Calu3 (cell line): ENCODE measurements around the gene ATG7. TPM values are rescaled to one million over a fixed set of nuclear protein-coding genes. Genes with fewer than 3 reads are reported as not detected.
"Not testable (repeated sequence)": the region's sequence is repeated elsewhere in the genome, so short reads cannot be mapped to it uniquely, and the experiment has no call there.

Source experiments
- BruUV-seq: library from RNA; stranded (reverse); fragments of 400-500 nt; replicated peaks from 2 replicates; lab custom pipeline; 2021; lab: Mats Ljungman, UMichigan
- CTCF ChIA-PET: fragments of 300-600 bp; sonication (Branson Sonifier 250); formaldehyde crosslinking; loops from one replicate; lab custom pipeline; 2022; ENCODE audit warnings: antibody characterized with exemption; lab: Charles Lee
- DNase-seq: peaks from one replicate; pipeline ENCODE4 v3.0.0; 2022
- H3K27ac Mint-ChIP-seq: one replicate; pipeline ENCODE4 v1.8.0; 2022; ENCODE audit warnings: mixed read lengths; ENCODE audit not compliant: unreplicated experiment
- H3K27me3 Mint-ChIP-seq: one replicate; pipeline ENCODE4 v1.8.0; 2022; ENCODE audit warnings: mixed read lengths; ENCODE audit not compliant: unreplicated experiment
- H3K36me3 Mint-ChIP-seq: one replicate; pipeline ENCODE4 v1.8.0; 2022; ENCODE audit warnings: mild to moderate bottlenecking, moderate library complexity, mixed read lengths; ENCODE audit not compliant: insufficient read depth, unreplicated experiment
- H3K4me1 Mint-ChIP-seq: one replicate; pipeline ENCODE4 v1.8.0; 2022; ENCODE audit warnings: mild to moderate bottlenecking, low read depth, mixed read lengths; ENCODE audit not compliant: unreplicated experiment
- H3K4me3 Mint-ChIP-seq: one replicate; pipeline ENCODE4 v1.8.0; 2022; ENCODE audit warnings: mild to moderate bottlenecking, low read depth, moderate library complexity, mixed read lengths; ENCODE audit not compliant: unreplicated experiment
- H3K9me3 Mint-ChIP-seq: one replicate; pipeline ENCODE4 v1.8.0; 2022; ENCODE audit warnings: low read depth, mixed read lengths; ENCODE audit not compliant: unreplicated experiment
- CTCF ChIP-seq: fragments of 200-600 bp; IDR thresholded peaks from one replicate; pipeline ENCODE4 v1.8.0; 2022; ENCODE audit warnings: antibody characterized with exemption; ENCODE audit not compliant: unreplicated experiment
- intact Hi-C: fragments of 100-400 bp; cut with micrococcal nuclease; formaldehyde crosslinking; loops from one replicate; pipeline ENCODE4 v1.10.0; 2022; ENCODE audit not compliant: unreplicated experiment
- total RNA-seq: library from RNA; stranded (reverse); gene quantifications from 2 replicates; pipeline ENCODE4 v1.2.3, GENCODE V29; 2022

ATG7 gene
- total RNA-seq, 1 experiment from 2014 or later = 37.3 TPM

GRCh38 chr3:11461226-11461625, 189.0 kb downstream of the ATG7 start:
- H3K36me3 Mint-ChIP-seq = no peaks in the 10 kb centered on the region
- H3K27me3 Mint-ChIP-seq = no peaks in the 10 kb centered on the region
- TF ChIP-seq CTCF = no peak
- H3K9me3 Mint-ChIP-seq = no peaks in the 10 kb centered on the region
- intact Hi-C loops = no loop called here
- H3K4me3 Mint-ChIP-seq = no peak overlapping the region
- DNase-seq = no peak
- CTCF ChIA-PET = no interaction called here
- no peaks in the 10 kb centered on the region for H3K4me1 Mint-ChIP-seq
- no TSS peak for BruUV-seq
- H3K27ac Mint-ChIP-seq = no peak overlapping the region

GRCh38 chr3:11462673-11463072, 190.5 kb downstream of the ATG7 start:
- H3K27ac Mint-ChIP-seq, H3K36me3 Mint-ChIP-seq, intact Hi-C loops, H3K4me1 Mint-ChIP-seq, CTCF ChIA-PET, H3K9me3 Mint-ChIP-seq, DNase-seq, BruUV-seq, H3K27me3 Mint-ChIP-seq, H3K4me3 Mint-ChIP-seq: not testable (repeated sequence)

- no peak overlapping the region for H3K27ac Mint-ChIP-seq
These were observed 191.4 kb downstream of the ATG7 start for GRCh38 chr3:11463591-11463990.

GRCh38 chr3:11464356-11464755, 192.2 kb downstream of the ATG7 start:
- no peak overlapping the region for H3K27ac Mint-ChIP-seq
- TF ChIP-seq CTCF = no peak
- no peaks in the 10 kb centered on the region for H3K4me1 Mint-ChIP-seq
- CTCF ChIA-PET = interaction anchor here (0.6 to 0.7 kb wide), 2 partner anchors 259 to 1885 kb away, joined by 3 read pairs; no protein-coding TSS in a partner anchor
- BruUV-seq = no TSS peak
- H3K27me3 Mint-ChIP-seq = no peaks in the 10 kb centered on the region
- H3K4me3 Mint-ChIP-seq = no peak overlapping the region
- DNase-seq = no peak
- intact Hi-C loops = no loop called here
- H3K36me3 Mint-ChIP-seq = no peaks in the 10 kb centered on the region
- H3K9me3 Mint-ChIP-seq = no peaks in the 10 kb centered on the region

More at GRCh38 chr3:11463591-11463990, 191.4 kb downstream of the ATG7 start:
- H3K9me3 Mint-ChIP-seq = no peaks in the 10 kb centered on the region
- BruUV-seq = no TSS peak
- TF ChIP-seq CTCF = no peak
- no peaks in the 10 kb centered on the region for H3K27me3 Mint-ChIP-seq
- no peak overlapping the region for H3K4me3 Mint-ChIP-seq
- CTCF ChIA-PET = no interaction called here
- no peak for DNase-seq
- no peaks in the 10 kb centered on the region for H3K36me3 Mint-ChIP-seq
- intact Hi-C loops = no loop called here
- no peaks in the 10 kb centered on the region for H3K4me1 Mint-ChIP-seq

GRCh38 chr3:11465744-11466616, 193.8 kb downstream of the ATG7 start:
- CTCF ChIA-PET = no interaction called here
- DNase-seq = no peak
- Mint-ChIP-seq H3K27me3 (no peaks in the 10 kb centered on the region), H3K27ac (no peak overlapping the region), H3K4me1 (no peaks in the 10 kb centered on the region), H3K4me3 (no peak overlapping the region), H3K36me3 (no peaks in the 10 kb centered on the region), H3K9me3 (no peaks in the 10 kb centered on the region)
- BruUV-seq = no TSS peak
- TF ChIP-seq CTCF = no peak
- intact Hi-C loops = no loop called here
